Right renal pelvis (tissue), 4 donors: ENCODE measurements around the gene TEX19. TPM values are rescaled to one million over a fixed set of nuclear protein-coding genes. Genes with fewer than 3 reads are reported as not detected.

ENCODE experiments used
- DNase-seq, 4 donors: peaks; one replicate each; pipeline ENCODE4 v3.0.0-alpha.2; 2013; ENCODE audit warnings: low read depth in 4 of 4, low spot score in 3 of 4, missing footprints in 1 of 4
- polyA plus RNA-seq, 4 donors: library from polyadenylated mRNA; unstranded; fragments of 120-200 nt; gene quantifications; one replicate each; pipeline ENCODE4 v1.2.1, GENCODE V29; 2013; ENCODE audit not compliant: insufficient read length in 4 of 4

Gene TEX19, protein sequence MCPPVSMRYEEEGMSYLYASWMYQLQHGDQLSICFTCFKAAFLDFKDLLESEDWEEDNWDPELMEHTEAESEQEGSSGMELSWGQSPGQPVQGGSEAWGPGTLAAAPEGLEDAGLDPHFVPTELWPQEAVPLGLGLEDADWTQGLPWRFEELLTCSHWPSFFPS
- under 1 TPM in 1 of 4 donors, not detected in 3; 0.06 TPM for polyA plus RNA-seq

DNA sequence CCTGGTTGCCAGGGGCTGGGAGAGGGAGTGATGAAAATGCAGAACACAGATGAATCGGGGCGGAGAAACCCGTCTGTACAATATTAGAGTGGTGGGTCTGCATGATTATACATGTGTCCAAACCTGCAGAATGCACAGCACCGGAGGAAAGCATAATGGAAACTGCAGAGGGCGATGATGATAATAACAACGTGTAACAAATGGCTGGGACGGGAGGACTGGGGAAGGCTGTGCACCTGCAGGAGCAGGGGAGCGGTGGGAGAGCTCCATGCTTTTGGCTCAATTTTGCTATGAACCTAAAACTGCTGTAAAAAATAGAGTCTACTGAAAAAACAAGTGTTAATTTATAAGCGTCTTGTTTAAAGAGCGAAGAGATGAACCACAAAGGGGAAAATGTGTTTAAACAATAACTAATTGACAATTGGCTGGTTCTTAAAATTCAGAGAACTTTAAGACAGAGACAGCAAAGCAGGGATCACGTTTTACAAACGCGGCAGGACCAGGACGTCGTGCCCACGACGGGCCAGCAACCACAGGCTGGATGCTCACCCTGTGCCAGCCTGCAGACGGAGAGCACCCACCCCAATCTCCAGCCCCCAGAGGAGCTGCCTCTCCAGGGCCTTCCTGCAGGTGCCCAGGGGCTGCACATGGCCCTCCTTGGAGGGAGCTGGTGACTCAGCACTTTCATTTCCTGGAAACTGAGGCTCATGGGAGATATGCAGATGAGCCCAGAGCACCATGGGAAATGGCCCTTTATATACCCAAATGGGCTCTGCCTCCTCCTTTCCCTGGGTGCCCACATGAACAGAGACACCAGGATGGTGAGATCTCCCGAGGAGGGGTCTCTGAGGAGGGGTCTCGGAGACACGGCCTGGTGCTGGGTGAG is at the start of gene TEX19:
TSS of gene TEX19 (plus strand) at position 783 of the 886 bp plus-strand sequence. CDS start 2,904 bp downstream, outside the sequence.
- DNase-seq: no peak

DNA sequence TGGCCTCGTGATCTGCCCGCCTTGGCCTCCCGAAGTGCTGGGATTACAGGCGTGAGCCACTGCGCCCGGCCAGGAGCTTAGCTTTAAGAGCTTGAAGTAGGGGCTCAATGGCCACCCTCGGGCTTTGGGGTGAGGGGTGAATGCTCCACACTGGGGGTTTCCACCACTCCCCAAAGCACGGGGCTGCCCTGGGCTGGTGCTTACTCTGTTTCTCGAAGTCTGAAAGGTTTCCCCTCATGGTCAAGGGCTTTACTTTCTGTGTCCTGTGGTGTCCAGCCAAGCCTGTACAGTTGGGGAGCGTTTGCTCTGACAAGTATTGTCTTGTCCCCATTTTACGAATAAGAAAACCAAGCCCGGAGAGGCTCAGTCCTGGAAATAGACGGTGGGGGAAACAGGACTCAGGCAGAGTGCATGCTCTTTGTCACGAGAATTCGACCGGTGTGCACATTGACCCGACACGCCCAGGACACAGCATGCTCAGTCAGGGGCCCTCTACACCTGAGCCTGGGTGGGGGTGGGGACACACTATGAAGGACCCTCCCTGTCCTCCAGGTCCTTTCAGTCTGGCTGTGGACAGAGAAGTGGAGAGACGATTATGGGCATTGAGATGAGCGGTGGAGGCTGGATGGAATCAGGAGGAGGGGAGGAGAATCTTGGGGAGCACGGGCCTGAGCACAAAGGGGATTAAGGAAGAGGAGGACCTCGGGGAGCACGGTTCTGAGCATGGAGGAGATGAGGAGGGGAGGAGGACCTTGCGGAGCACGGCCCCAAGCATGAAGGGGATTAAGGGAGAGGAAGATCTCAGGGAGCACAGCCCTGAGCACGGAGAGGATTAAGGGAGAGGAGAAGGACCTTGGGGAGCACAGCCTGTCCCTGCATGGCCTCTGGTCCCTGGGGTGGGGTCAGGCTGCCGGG is 49.1 kb upstream of the TEX19 start:
- DNase-seq: no peak

DNA sequence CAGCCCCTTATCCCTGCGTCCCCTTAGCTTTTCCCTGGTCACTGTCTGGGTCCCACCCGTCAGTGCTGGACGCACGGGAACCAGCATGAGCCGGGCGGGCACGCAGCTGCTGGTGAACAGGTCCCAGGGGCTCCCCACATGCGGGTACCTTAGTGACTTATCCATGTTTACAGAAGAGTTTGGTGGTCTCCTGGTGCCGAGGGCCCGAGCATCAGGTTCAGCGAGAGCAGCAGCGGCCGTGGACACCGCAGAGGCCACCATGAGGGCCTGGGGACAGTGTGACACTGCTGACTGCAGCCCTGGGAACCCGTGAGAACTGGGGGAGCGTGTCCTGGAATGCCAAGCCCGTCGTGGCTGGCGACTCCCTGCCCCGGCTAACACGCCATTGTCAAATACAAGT is 48.2 kb upstream of the TEX19 start:
- DNase-seq: no peak

DNA sequence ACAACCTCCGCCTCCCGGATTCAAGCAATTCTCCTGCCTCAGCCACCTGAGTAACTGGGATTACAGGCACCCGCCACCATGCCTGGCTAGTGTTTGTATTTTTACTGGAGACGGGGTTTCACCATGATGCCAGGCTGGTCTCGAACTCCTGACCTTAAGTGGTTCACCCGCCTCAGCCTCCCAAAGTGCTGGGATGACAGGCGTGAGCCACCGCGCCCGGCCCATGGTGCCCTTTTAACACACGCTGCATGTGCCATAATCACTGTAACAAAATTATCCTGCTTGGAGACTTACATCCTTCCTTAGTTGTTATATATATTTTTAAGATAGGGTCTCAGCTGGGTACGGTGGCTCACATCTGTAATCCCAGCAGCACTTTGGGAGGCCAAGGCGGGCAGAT is 47.1 kb upstream of the TEX19 start:
- DNase-seq: no peak

DNA sequence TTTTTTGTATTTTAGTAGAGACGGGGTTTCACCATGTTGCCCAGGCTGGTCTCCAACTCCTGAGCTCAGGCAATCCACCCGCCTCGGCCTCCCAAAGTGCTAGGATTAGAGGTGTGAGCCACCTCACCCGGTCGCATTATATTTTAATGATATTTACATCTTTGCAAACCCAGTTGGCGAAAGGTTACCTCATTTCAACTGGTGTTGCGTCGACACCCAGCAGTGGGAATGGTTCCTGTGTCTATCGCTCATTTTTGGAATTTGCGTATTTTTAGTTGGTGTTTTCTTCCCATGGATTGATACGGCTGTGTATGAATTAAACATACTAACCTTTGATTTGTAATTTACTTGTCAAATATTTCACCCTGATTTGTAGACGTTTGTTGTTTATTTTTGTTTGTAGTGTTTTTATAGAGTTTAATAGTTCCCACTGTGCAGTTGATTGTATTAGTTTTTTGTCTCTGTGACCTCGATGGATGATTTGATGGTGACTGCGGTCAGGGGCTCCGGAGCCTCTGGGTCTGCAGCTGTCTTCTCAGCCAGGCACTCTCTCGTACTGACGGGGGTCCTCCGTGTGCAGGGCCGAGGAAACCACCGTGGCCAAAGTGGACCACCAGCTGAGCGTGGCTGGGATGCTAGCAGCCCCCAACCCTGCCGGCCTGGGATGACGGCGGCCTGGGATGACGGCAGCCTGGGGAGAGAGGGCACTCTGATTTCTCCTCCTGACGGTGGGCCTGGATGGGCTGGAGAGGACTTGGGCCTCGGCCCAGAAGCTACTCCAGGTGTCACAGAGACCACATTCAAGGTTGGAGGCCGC is 45.6 kb upstream of the TEX19 start:
- no peak for DNase-seq

DNA sequence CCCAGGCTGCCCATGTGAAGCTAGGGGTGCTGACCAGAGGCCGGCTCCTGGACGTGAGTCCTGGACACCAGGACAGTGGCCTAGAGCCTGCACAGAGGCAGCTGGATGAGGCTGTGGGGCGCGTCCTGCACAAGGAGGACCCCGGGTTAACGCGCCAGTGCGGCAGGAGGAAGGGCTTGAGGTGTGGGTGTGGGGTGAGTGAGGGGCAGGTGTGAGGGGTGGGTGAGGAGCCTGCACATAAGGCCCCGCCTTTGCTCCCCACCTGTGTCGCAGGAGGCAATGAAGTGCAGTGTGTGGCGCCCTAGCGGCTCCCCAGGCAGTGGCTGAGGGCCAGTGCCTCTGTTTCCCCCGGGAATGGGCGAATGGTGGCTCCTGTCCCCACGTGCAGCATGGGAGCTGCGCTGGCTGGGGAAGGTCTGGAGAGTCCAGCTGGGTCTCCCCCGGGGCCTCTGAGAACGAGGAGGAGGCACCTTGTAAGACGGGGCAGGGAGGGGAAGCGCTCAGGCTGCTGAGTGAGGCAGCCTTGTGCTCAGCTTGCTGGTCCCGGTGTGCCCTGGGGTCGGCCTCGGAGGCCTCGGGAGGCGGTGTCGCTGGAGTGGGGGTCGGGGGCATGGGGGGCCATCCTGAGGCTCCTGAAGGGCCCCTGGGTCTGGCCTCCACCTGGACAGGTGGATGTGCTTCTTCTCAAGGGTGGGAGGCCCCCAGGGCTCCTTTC is 44.9 kb upstream of the TEX19 start:
- DNase-seq: no peak

DNA sequence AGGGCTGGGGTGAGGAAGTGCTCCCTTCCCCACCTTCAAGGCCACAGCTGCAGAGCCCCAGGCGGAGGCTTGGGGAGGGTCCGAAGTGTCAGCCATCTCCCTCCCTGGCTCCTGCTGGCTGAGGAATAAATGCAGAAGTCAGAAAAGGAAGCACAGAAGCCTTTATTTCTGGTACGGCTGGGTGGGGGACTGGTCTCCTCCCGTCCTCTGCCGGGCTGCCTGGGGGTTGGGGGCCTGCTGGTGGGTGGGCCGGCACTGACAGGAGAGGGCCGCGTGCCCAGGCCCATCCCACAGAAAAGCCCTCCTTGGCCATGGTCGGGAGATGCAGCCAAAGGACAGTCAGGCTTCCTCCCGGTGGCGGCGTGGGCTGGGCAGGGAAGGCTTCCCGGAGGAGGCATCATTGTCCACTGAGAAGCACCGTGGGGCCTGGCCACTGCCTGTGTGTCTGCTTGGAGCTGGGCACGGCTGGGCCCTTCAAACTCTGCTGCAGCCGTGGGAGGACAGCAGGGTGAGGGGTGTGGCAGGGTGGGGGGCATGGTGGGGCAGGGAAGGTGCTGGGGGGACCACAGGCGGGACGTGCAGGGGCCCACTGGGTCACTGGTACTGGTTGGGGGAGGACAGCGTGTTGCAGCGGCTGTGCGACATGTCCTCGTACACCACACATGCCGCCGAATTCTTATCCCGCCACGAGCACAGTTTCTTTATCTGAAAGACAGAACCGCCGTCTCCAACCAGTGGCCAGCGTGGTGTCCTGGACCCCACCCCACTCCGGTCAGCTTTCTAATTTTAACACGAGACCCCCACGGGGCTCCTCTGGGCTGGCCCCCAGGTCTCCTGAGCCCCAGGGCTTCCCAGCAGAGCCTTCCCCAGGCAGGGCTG is 44.1 kb upstream of the TEX19 start:
- no peak for DNase-seq

DNA sequence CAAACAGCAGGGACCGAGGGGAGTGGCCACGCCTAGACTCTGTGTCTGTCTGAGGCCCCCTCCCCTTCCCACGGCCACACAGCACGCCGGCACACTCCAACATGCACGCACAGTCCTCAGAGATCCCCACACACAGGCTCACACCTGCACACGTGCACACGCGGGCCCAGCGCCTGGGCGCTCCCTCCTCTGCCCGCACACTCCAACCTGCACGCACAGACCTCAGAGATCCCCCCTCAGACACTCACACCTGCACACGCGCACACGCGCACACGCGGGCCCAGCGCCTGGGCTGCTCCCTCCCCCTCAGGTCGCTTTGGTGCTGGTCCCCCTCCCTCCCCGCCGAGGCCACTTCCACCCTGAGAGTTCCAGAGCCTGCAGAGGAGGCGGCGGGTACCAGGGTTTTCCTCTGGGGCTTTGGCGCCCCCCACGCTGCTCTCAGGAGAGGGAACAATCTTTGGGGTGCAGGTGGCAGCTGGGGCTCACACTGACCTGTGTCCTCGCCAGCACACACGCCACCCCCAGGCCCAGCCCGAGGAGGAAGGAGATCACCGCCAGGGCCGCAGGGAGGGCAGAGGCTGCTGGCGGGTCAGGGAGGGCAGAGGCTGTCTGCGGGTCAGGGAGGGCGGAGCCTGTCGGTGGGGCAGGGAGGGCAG is 43.2 kb upstream of the TEX19 start:
- no peak for DNase-seq

DNA sequence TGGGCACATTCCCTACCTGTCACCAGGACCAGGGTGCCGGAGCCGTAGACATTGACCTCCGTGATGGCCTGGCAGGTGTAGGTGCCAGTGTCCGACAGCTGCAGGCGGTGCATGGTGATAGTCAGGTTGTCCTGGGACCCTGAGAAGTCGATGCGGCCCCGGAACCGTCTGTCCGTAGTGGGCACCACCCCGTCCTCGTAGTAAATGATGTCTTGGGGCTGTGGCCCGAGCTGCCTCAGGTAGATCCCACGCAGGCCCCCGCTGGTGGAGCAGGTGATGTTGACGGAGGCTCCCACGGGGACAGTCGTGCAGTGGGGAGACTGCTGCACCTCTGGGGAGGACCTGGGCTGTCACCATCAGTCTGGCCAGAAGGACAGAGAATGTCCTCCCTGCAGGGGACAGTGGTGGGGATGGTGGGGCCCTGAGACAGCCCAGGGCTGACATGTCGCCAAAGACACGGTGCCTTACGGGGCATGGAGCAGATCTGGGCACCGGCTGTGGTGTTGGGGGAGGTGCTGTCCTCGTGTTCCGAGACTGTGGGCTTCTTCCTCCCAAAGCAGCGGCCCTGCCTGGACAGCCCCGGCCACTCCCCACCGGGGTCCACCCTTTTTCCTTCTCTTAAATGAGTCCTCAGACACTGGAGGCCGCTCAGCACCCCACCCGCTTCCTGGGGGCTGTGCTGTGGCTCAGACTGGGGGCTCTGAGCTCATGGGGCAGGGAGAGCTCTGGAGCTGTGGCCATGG is 42.2 kb upstream of the TEX19 start:
- no peak for DNase-seq

DNA sequence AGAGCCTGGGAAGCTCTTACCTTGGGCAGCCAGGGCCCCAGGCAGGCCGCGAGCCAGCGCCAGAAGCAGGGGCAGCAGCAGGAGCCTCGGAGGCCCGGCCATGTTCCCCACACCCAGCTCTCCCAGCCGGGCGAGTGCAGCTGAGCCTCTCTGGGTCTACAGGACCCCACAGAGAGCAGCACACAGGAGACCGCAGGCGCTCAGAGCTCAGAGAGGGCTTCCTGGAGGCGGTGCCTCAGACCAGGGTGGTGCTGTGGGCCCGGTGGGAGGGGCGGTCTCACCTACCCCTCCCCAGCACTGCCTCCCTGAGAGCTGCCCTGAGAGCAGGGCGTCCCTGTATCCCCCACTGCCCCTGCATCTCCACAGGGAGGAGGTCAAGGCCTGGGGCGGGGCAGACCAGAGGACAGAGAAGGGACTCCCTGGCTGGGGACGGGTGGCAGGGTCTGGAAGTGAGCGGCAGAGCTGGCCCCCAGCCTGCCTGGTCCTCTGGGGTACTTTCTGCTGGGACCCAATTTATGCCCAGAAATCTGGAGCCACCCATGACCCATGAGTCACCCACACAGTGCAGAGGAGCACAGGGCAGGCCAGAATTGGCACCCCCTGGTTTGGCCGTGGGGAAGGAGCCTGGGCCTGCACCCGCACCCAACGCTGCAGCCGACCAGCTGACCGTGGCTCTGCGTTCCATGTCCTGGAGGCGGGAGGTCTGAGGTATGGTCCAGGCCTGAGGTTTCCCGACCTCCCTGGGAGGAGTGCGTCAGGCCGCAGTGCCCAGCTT is 41.5 kb upstream of the TEX19 start, which contains the start of gene CD7:
TSS of gene CD7 (minus strand) at position 215 of the 775 bp plus-strand sequence. CDS start at position 102, 113 bp downstream.
- no peak for DNase-seq

DNA sequence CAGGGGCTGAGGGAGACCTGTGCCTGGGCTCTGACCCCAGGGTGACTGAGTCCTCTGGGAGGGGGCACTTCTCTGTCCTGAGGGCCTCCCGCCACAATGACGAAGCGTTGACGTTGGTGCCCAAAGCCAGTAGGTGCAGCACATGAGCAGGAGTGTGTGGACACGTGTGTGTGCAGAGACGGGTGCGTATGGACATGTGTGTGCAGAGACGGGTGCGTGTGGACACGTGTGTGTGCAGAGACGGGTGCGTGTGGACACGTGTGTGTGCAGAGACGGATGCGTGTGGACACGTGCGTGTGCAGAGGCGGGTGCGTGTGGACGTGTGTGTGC is 40.9 kb upstream of the TEX19 start:
- DNase-seq: no peak

DNA sequence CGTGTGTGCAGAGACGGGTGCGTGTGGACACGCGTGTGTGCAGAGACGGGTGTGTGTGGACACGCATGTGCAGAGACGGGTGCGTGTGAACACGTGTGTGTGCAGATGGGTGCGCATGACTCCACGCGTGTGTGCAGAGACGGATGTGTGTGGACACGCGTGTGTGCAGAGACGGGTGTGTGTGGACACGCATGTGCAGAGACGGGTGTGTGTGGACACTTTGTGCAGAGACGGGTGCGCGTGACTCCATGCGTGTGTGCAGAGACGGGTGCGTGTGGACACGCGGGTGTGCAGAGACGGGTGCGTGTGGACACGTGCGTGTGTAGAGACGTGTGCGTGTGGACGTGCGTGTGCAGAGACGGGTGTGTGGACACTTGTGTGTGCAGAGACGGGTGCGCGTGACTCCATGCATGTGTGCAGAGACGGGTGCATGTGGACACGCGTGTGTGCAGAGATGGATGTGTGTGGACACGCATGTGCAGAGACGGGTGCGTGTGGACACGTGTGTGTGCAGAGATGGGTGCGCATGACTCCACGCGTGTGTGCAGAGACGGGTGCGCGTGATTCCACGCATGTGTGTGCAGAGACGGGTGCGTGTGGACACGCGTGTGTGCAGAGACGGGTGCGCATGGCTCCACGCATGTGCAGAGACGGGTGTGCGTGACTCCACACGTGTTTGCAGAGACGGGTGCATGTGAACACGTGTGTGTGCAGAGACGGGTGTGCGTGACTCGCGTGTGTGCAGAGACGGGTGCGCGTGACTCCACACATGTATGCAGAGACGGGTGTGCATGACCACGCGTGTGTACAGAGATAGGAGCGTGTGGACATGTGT is 40.1 kb upstream of the TEX19 start:
- no peak for DNase-seq

DNA sequence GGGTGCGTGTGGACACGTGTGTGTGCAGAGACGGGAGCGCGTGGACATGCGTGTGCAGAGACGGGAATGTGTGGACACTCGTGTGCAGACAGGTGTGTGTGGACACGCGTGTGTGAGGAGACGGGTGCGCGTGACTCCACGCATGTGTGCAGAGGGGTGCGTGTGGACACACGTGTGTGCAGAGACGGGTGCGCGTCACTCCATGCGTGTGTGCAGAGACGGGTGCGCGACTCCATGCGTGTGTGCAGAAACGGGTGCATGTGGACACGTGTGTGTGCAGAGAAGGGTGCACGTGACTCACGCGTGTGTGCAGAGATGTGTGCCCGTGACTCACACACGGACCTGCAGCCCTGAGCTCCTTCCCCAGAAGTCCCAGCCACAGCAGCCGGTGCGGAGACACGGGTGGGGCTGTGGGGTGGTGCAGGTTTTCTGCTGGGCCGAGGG is 39.4 kb upstream of the TEX19 start:
- no peak for DNase-seq

DNA sequence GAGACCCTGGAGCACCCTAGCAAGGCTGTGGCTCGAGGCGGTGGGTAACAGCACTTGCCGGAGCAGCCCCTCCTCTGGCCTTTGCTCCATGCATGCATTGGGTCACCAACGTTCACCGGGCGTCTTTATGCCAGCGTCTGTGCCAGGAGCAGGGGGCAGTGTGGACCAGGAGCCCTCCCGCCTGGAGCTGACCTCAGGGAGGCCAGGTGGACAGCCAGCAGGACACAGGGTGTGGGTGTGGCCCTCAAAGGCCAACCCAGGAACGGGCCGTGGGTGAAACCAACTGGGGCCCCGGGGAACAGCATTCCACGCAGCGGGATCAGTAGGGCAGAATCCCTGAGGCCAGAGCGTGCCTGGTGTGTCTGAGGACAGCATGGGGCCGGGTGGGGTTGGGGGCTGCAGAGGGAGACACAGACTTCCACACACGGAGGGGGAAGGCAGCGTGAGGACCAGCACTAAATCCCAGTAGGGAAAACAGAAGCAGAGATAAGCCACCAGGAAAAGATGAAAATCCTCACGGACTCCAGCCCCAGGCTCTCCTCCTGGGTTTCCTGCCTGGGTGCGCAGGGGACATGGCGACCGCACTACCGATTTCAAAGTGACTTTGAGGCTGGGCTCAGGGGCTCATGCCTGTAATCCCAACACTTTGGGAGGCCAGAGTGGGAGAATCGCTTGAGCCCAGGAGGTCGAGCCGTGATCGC is 38.8 kb upstream of the TEX19 start:
- no peak for DNase-seq
